ENCODE measurements around the gene ZNF20.

The ZNF20 gene

GRCh38 chr19:12133069-12133468, 7.1 kb downstream of the ZNF20 start:
- Histone ChIP-seq H3K27ac (no peak overlapping the region), H3K4me3 (ENCODE audit: low read depth, low read length) (no peak overlapping the region), H3K9me3 (ENCODE audit: severe bottlenecking) (peaks cover 17% of the 10 kb centered on the region), H3K36me3 (peaks cover 72% of the 10 kb centered on the region), H3K27me3 (ENCODE audit: insufficient read depth, low read depth, severe bottlenecking) (no peaks in the 10 kb centered on the region)
- no peak for DNase-seq
- no peak for TF ChIP-seq CTCF (IDR thresholded peaks at IDR 0.05; ENCODE audit: low read depth, low read length)

GRCh38 chr19:12126707-12127106, 13.4 kb downstream of the ZNF20 start:
- no peak overlapping the region for H3K4me3 ChIP-seq (ENCODE audit: low read depth, low read length)
- H3K27me3 ChIP-seq (ENCODE audit: insufficient read depth, low read depth, severe bottlenecking), result no peaks in the 10 kb centered on the region
- peaks cover 9% of the 10 kb centered on the region for H3K36me3 ChIP-seq
- peaks cover 4% of the 10 kb centered on the region for H3K9me3 ChIP-seq (ENCODE audit: severe bottlenecking)
- peak; percentile 29 for DNase-seq
- peak; percentile 61 for TF ChIP-seq CTCF (IDR thresholded peaks at IDR 0.05; ENCODE audit: low read depth, low read length)
- H3K27ac ChIP-seq, result no peak overlapping the region

GRCh38 chr19:12117201-12117970, 22.8 kb downstream of the ZNF20 start:
- no peak for TF ChIP-seq CTCF (IDR thresholded peaks at IDR 0.05; ENCODE audit: low read depth, low read length)
- no peaks in the 10 kb centered on the region for H3K27me3 ChIP-seq (ENCODE audit: insufficient read depth, low read depth, severe bottlenecking)
- H3K9me3 ChIP-seq (ENCODE audit: severe bottlenecking), result no peaks in the 10 kb centered on the region
- no peak overlapping the region for H3K4me3 ChIP-seq (ENCODE audit: low read depth, low read length)
- H3K36me3 ChIP-seq, result no peaks in the 10 kb centered on the region
- no peak overlapping the region for H3K27ac ChIP-seq
- DNase-seq, result no peak

- H3K36me3 ChIP-seq, result no peaks in the 10 kb centered on the region
- H3K4me3 ChIP-seq (ENCODE audit: low read depth, low read length), result no peak overlapping the region
- no peaks in the 10 kb centered on the region for H3K9me3 ChIP-seq (ENCODE audit: severe bottlenecking)
- DNase-seq, result no peak
- H3K27me3 ChIP-seq (ENCODE audit: insufficient read depth, low read depth, severe bottlenecking), result no peaks in the 10 kb centered on the region
- no peak for TF ChIP-seq CTCF (IDR thresholded peaks at IDR 0.05; ENCODE audit: low read depth, low read length)
- H3K27ac ChIP-seq, result no peak overlapping the region
Measured at GRCh38 chr19:12113121-12113520, 27.0 kb downstream of the ZNF20 start.

- Histone ChIP-seq H3K36me3 (no peaks in the 10 kb centered on the region), H3K27me3 (ENCODE audit: insufficient read depth, low read depth, severe bottlenecking) (no peaks in the 10 kb centered on the region), H3K9me3 (ENCODE audit: severe bottlenecking) (no peaks in the 10 kb centered on the region), H3K27ac (no peak overlapping the region), H3K4me3 (ENCODE audit: low read depth, low read length) (no peak overlapping the region)
- DNase-seq, result no peak
- TF ChIP-seq CTCF (IDR thresholded peaks at IDR 0.05; ENCODE audit: low read depth, low read length), result no peak
Measured at GRCh38 chr19:12112701-12113100, 27.4 kb downstream of the ZNF20 start.
